ENCODE measurements around the gene SVIL. TPM values are rescaled to one million over a fixed set of nuclear protein-coding genes. Genes with fewer than 3 reads are reported as not detected.
A peak's percentile ranks its signal among the peaks of the same experiment; 100 is the strongest.

Gene SVIL
- total and polyA plus RNA-seq, 2 of the 13 experiments (the other 11 are each of a cell fraction or from before 2014, with no cell fraction given): 3.9 to 12.1 TPM

GRCh38 chr10:29619241-29619669 lies 15.5 kb downstream of the SVIL start (continued):
- TF ChIP-seq ARID5B (CRISPR knock-in tag; IDR thresholded peaks at IDR 0.05) (peak; percentile 68), ZNF724P (CRISPR knock-in tag; IDR thresholded peaks at IDR 0.05; ENCODE audit: borderline replicate concordance) (no peak), IRF1 (CRISPR knock-in tag; IDR thresholded peaks at IDR 0.05; ENCODE audit: low read depth) (no peak), RAD51 (IDR thresholded peaks at IDR 0.05; ENCODE audit: borderline replicate concordance) (no peak), KDM2A (CRISPR knock-in tag; IDR thresholded peaks at IDR 0.05; ENCODE audit: borderline replicate concordance, low read depth) (no peak), ZBTB40 (IDR thresholded peaks at IDR 0.05) (no peak), ZBTB40 (CRISPR knock-in tag; IDR thresholded peaks at IDR 0.05) (no peak), CAMTA2 (CRISPR knock-in tag; IDR thresholded peaks at IDR 0.05; ENCODE audit: borderline replicate concordance) (no peak), PITX1 (CRISPR knock-in tag; IDR thresholded peaks at IDR 0.05) (no peak), MZF1 (CRISPR knock-in tag; IDR thresholded peaks at IDR 0.05; ENCODE audit: borderline replicate concordance) (no peak), BCL3 (CRISPR knock-in tag; IDR thresholded peaks at IDR 0.05) (no peak), GABPB1 (CRISPR knock-in tag; IDR thresholded peaks at IDR 0.05) (no peak)
